HG03457 (cell line): Measurements from ENCODE around the gene WTIP.
"Not testable (repeated sequence)": the region's sequence is repeated elsewhere in the genome, so short reads cannot be mapped to it uniquely, and the experiment has no call there.

ENCODE experiments used
- ATAC-seq: cut with Tn5 transposase; IDR thresholded peaks from one replicate; pipeline ENCODE4 v1.9.1; 2021; ENCODE audit warnings: moderate number of reproducible peaks; ENCODE audit not compliant: unreplicated experiment

Gene WTIP

GRCh38 chr19:34480971-34481841 is at the start of gene WTIP:
TSS of gene WTIP (plus strand) at chr19:34481758. CDS start at chr19:34481975, 217 bp downstream.
- no peak for ATAC-seq

- no peak for ATAC-seq
Observed at GRCh38 chr19:34432797-34433196, 48.8 kb upstream of the WTIP start.

GRCh38 chr19:34436716-34437115 is 44.8 kb upstream of the WTIP start:
- no peak for ATAC-seq

- no peak for ATAC-seq
Observed at GRCh38 chr19:34448191-34448590, 33.4 kb upstream of the WTIP start.

GRCh38 chr19:34452723-34453122 is 28.8 kb upstream of the WTIP start:
- ATAC-seq, result no peak

- ATAC-seq, result no peak
Observed at GRCh38 chr19:34454091-34454490, 27.5 kb upstream of the WTIP start.

GRCh38 chr19:34454685-34455084 is 26.9 kb upstream of the WTIP start:
- ATAC-seq, result no peak

- not testable (repeated sequence) for ATAC-seq
Observed at GRCh38 chr19:34455783-34456480, 25.6 kb upstream of the WTIP start.

- no peak for ATAC-seq
Observed at GRCh38 chr19:34457446-34457845, 24.1 kb upstream of the WTIP start.

GRCh38 chr19:34458677-34459076 is 22.9 kb upstream of the WTIP start:
- no peak for ATAC-seq

GRCh38 chr19:34459614-34460013 is 21.9 kb upstream of the WTIP start:
- ATAC-seq, result no peak

GRCh38 chr19:34461375-34462100 is 20.0 kb upstream of the WTIP start:
- ATAC-seq, result no peak

- ATAC-seq, result not testable (repeated sequence)
Observed at GRCh38 chr19:34464785-34465184, 16.8 kb upstream of the WTIP start.

- no peak for ATAC-seq
Observed at GRCh38 chr19:34468409-34468808, 13.1 kb upstream of the WTIP start.

GRCh38 chr19:34469026-34469425 is 12.5 kb upstream of the WTIP start:
- ATAC-seq, result not testable (repeated sequence)

- no peak for ATAC-seq
Observed at GRCh38 chr19:34471906-34472700, 9.5 kb upstream of the WTIP start.

- ATAC-seq, result no peak
Observed at GRCh38 chr19:34474233-34474989, 7.1 kb upstream of the WTIP start.

GRCh38 chr19:34475026-34475974 is 6.3 kb upstream of the WTIP start:
- no peak for ATAC-seq
